SK-N-SH (cell line): ENCODE results near the gene TXNDC11. TPM values are rescaled to one million over a fixed set of nuclear protein-coding genes. Genes with fewer than 3 reads are reported as not detected.

ENCODE experiments used
- CTCF ChIA-PET: fragments of 300-600, 350-600 bp; formaldehyde crosslinking; extraction: SDS; loops from one replicate; lab custom pipeline; 2021; lab: Yijun Ruan, JAX
- POLR2A ChIA-PET: fragments of 350-600 bp; sonication (Branson Sonifier 250); formaldehyde crosslinking; extraction: SDS; loops from one replicate; lab custom pipeline; 2020; ENCODE audit warnings: antibody characterized with exemption, inconsistent platforms; lab: Yijun Ruan, JAX
- DNase-seq: peaks from one replicate; pipeline ENCODE4 v3.0.0; 2012
- H2AFZ ChIP-seq: fragments of 200-600 bp; sonication (generic); 2 replicates; pipeline ENCODE4 v1.8.1; 2016; ENCODE audit warnings: antibody characterized with exemption, mild to moderate bottlenecking, low read depth
- H3F3A ChIP-seq: fragments of 200-600 bp; sonication (generic); replicated peaks from 2 replicates; pipeline ENCODE3; 2016; ENCODE audit warnings: antibody characterized with exemption, mild to moderate bottlenecking; ENCODE audit not compliant: insufficient read depth
- H3K27ac ChIP-seq, 2 experiments: fragments of 200-500 bp in 1 of 2; fragments of 200-600 bp in 1 of 2; sonication (Bioruptor generic) in 1 of 2; sonication (generic), shearing (Covaris generic) in 1 of 2; 2 replicates each; pipeline versions ENCODE4 v1.5.1 to v1.6.1; 2014 to 2016; ENCODE audit warnings: low read depth in 2 of 2, inconsistent platforms in 1 of 2, low read length in 1 of 2, mild to moderate bottlenecking in 1 of 2, mixed read lengths in 1 of 2
- H3K27me3 ChIP-seq: fragments of 200-600 bp; sonication (generic), shearing (Covaris generic); 2 replicates; pipeline ENCODE4 v1.6.1; 2016; ENCODE audit warnings: mixed run types; ENCODE audit not compliant: insufficient read depth
- H3K36me3 ChIP-seq, 2 experiments: fragments of 200-500 bp in 1 of 2; fragments of 200-600 bp in 1 of 2; sonication (Bioruptor generic) in 1 of 2; sonication (generic) in 1 of 2; replicated peaks in 1 of 2; 2 replicates each; pipeline versions ENCODE3 to v1.5.1; 2014 to 2016; ENCODE audit warnings: low read length in 1 of 2, mild to moderate bottlenecking in 1 of 2; ENCODE audit not compliant: insufficient read depth in 2 of 2, control insufficient read depth in 1 of 2
- H3K4me1 ChIP-seq, 2 experiments: fragments of 200-500 bp in 1 of 2; fragments of 200-600 bp in 1 of 2; sonication (Bioruptor generic) in 1 of 2; sonication (generic), shearing (Covaris generic) in 1 of 2; 2 replicates each; pipeline versions ENCODE4 v1.5.1 to v1.6.1; 2014 to 2016; ENCODE audit warnings: low read depth in 1 of 2, low read length in 1 of 2, mixed run types in 1 of 2; ENCODE audit not compliant: insufficient read depth in 2 of 2, control insufficient read depth in 1 of 2
- H3K4me2 ChIP-seq: fragments of 200-600 bp; sonication (generic), shearing (Covaris generic); 2 replicates; pipeline ENCODE4 v1.6.1; 2017; ENCODE audit warnings: mixed run types
- H3K4me3 ChIP-seq, 2 experiments: fragments of 200-500 bp in 1 of 2; fragments of 200-600 bp in 1 of 2; sonication (Bioruptor generic) in 1 of 2; sonication (generic), shearing (Covaris generic) in 1 of 2; 2 replicates each; pipeline versions ENCODE4 v1.5.1 to v1.8.1; 2014 to 2016; ENCODE audit warnings: low read depth in 2 of 2, inconsistent platforms in 1 of 2, low read length in 1 of 2, mild to moderate bottlenecking in 1 of 2, mixed read lengths in 1 of 2, moderate library complexity in 1 of 2
- H3K79me2 ChIP-seq: fragments of 200-600 bp; sonication (generic); 2 replicates; pipeline ENCODE4 v1.8.1; 2017; ENCODE audit warnings: mild to moderate bottlenecking; ENCODE audit not compliant: insufficient read depth
- H3K9ac ChIP-seq: fragments of 200-600 bp; sonication (generic); 2 replicates; pipeline ENCODE4 v1.6.1; 2017; ENCODE audit warnings: mixed run types
- H3K9me2 ChIP-seq: fragments of 200-600 bp; sonication (generic); 2 replicates; pipeline ENCODE4 v1.6.1; 2017; ENCODE audit warnings: mixed run types
- H3K9me3 ChIP-seq: fragments of 200-600 bp; sonication (generic); 2 replicates; pipeline ENCODE4 v1.6.1; 2017; ENCODE audit warnings: mixed run types, mild to moderate bottlenecking, moderate library complexity
- H4K20me1 ChIP-seq: fragments of 200-600 bp; sonication (generic); 2 replicates; pipeline ENCODE4 v1.6.1; 2017; ENCODE audit warnings: mild to moderate bottlenecking, mixed run types; ENCODE audit not compliant: insufficient read depth
- FOSL2 ChIP-seq: IDR thresholded peaks from 2 replicates; pipeline ENCODE4 v1.4.0; 2012; ENCODE audit warnings: low read depth, mild to moderate bottlenecking, moderate library complexity, borderline replicate concordance
- MXI1 ChIP-seq: IDR thresholded peaks from 2 replicates; pipeline ENCODE4 v1.6.1; 2012; ENCODE audit warnings: mild to moderate bottlenecking, low read depth, low read length, improper control_type of control experiment
- RAD21 ChIP-seq: IDR thresholded peaks from 2 replicates; pipeline ENCODE4 v1.6.1; 2012; ENCODE audit warnings: mild to moderate bottlenecking, low read length
- RXRA ChIP-seq: IDR thresholded peaks from 2 replicates; pipeline ENCODE4 v1.4.0; 2012; ENCODE audit warnings: low read depth, mild to moderate bottlenecking, borderline replicate concordance
- whole genome bisulfite sequencing: methylation state at CpG from one replicate; pipeline ENCODE4 v1.1.6; 2017; ENCODE audit warnings: low lambda C conversion rate; 5-methylcytosine and 5-hydroxymethylcytosine counted together
- polyA plus RNA-seq, 3 experiments: library from polyadenylated mRNA; depleted of rRNA; stranded (reverse); fragments of >200 nt; gene quantifications; 2 replicates each; pipeline ENCODE4 v1.2.3, GENCODE V29; 2012
- TF ChIP-seq, protein P1 (sequence below): fragments of 200-600 bp; sonication (generic); IDR thresholded peaks from 2 replicates; pipeline ENCODE4 v1.6.1; 2017; ENCODE audit warnings: antibody characterized with exemption, mild to moderate bottlenecking, moderate library complexity
- TF ChIP-seq, protein P2 (sequence below): IDR thresholded peaks from 2 replicates; pipeline ENCODE4 v1.4.0; 2012; ENCODE audit warnings: low read depth, borderline replicate concordance
- TF ChIP-seq, protein P3 (sequence below): IDR thresholded peaks from 2 replicates; pipeline ENCODE4 v1.4.0; 2012; ENCODE audit warnings: low read depth, borderline replicate concordance

Gene TXNDC11
- polyA plus RNA-seq, 1 of the 3 experiments (the other 2 are of a cell fraction) = 37.0 TPM

DNA sequence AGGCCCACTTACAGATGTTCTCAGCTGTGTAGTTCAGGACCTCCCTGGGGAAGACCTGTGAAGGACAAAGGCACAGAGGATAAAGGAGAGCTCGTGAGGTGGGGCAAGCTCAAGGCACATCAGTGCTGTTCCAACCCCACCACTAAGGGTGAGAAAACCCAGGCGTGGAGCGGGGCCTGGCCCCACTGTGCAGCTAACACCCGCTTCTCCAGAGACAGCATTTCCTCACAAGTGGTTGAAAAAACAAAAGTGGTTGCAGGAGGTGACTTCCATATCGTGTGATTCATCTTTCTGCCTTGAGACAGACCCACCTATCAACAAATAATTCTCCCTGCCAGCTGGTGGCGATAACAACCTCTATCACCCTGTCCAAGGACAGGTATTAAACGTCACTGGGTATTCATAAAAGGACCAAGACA, 44.4 kb downstream of the TXNDC11 start:
- H3K4me2 ChIP-seq = no peak overlapping the region
- TF ChIP-seq, protein P1, sequence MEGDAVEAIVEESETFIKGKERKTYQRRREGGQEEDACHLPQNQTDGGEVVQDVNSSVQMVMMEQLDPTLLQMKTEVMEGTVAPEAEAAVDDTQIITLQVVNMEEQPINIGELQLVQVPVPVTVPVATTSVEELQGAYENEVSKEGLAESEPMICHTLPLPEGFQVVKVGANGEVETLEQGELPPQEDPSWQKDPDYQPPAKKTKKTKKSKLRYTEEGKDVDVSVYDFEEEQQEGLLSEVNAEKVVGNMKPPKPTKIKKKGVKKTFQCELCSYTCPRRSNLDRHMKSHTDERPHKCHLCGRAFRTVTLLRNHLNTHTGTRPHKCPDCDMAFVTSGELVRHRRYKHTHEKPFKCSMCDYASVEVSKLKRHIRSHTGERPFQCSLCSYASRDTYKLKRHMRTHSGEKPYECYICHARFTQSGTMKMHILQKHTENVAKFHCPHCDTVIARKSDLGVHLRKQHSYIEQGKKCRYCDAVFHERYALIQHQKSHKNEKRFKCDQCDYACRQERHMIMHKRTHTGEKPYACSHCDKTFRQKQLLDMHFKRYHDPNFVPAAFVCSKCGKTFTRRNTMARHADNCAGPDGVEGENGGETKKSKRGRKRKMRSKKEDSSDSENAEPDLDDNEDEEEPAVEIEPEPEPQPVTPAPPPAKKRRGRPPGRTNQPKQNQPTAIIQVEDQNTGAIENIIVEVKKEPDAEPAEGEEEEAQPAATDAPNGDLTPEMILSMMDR = peak; percentile 28; the same call in 1 of the 2 replicates
- 0 out of 2 replicates have a peak, but pooled peaks have one; percentile 10 for TF ChIP-seq RAD21
- TF ChIP-seq, protein P2, sequence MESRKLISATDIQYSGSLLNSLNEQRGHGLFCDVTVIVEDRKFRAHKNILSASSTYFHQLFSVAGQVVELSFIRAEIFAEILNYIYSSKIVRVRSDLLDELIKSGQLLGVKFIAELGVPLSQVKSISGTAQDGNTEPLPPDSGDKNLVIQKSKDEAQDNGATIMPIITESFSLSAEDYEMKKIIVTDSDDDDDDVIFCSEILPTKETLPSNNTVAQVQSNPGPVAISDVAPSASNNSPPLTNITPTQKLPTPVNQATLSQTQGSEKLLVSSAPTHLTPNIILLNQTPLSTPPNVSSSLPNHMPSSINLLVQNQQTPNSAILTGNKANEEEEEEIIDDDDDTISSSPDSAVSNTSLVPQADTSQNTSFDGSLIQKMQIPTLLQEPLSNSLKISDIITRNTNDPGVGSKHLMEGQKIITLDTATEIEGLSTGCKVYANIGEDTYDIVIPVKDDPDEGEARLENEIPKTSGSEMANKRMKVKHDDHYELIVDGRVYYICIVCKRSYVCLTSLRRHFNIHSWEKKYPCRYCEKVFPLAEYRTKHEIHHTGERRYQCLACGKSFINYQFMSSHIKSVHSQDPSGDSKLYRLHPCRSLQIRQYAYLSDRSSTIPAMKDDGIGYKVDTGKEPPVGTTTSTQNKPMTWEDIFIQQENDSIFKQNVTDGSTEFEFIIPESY = no peak
- CTCF ChIA-PET = interaction anchor here (0.6 to 2.1 kb wide), 4 partner anchors 16 to 302 kb away, joined by 3 to 12 read pairs (median 5); no protein-coding TSS in a partner anchor
- H2AFZ ChIP-seq = no peak overlapping the region
- H3K9ac ChIP-seq = no peak overlapping the region
- no peaks in the 10 kb centered on the region; a peak in 1 of 4 replicates for H3K4me1 ChIP-seq
- peaks cover 23 to 49% of the 10 kb centered on the region in 2 experiments for H3K36me3 ChIP-seq
- no peak overlapping the region for H3K4me3 ChIP-seq
- no peaks in the 10 kb centered on the region for H3K27me3 ChIP-seq
- POLR2A ChIA-PET = no interaction called here
- H3K27ac ChIP-seq = no peak overlapping the region
- no peaks in the 10 kb centered on the region for H3K9me3 ChIP-seq
- WGBS = 85% methylated on average over 7 of the region's 7 CpGs
- DNase-seq = no peak
- H4K20me1 ChIP-seq = no peaks in the 10 kb centered on the region
- H3K9me2 ChIP-seq = no peaks in the 10 kb centered on the region
- peaks cover 22% of the 10 kb centered on the region; the same call in 1 of the 2 replicates for H3K79me2 ChIP-seq
- H3F3A ChIP-seq = no peaks in the 10 kb centered on the region

DNA sequence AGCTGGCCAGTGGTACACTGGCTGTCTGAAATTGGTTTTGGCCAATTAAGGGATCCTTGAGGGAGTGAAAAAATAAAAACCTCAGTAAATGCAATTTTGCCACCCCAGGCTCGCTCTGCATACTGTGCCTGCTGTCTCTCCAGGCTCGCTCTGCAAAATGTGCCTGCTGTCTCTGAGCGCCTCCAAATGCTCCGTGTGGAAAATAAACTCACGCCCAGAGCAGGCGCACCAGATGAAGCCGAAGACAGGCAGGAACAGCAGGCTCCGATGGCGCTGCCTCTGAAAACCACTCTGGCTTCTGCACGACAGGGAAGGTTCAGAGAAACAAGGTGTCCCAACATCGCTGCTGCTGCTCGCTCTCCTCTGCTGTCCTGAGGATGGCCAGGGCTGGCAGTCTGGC, 45.3 kb downstream of the TXNDC11 start:
- Histone ChIP-seq H3K27ac (no peak overlapping the region), H4K20me1 (no peaks in the 10 kb centered on the region), H3K9ac (no peak overlapping the region), H3K9me3 (no peaks in the 10 kb centered on the region), H3K27me3 (no peaks in the 10 kb centered on the region), H2AFZ (no peak overlapping the region), H3K79me2 (peaks cover 21% of the 10 kb centered on the region; the same call in 1 of the 2 replicates), H3K4me3 (no peak overlapping the region), H3K4me2 (no peak overlapping the region), H3K36me3 (peaks cover 22 to 56% of the 10 kb centered on the region in 2 experiments), H3F3A (no peaks in the 10 kb centered on the region), H3K4me1 (no peaks in the 10 kb centered on the region; a peak in 1 of 4 replicates), H3K9me2 (no peaks in the 10 kb centered on the region)
- POLR2A ChIA-PET = no interaction called here
- WGBS = 97% methylated on average over 10 of the region's 12 CpGs
- DNase-seq = no peak
- TF ChIP-seq MXI1 = no peak
- TF ChIP-seq RXRA = no peak
- TF ChIP-seq FOSL2 = no peak
- TF ChIP-seq, protein P3, sequence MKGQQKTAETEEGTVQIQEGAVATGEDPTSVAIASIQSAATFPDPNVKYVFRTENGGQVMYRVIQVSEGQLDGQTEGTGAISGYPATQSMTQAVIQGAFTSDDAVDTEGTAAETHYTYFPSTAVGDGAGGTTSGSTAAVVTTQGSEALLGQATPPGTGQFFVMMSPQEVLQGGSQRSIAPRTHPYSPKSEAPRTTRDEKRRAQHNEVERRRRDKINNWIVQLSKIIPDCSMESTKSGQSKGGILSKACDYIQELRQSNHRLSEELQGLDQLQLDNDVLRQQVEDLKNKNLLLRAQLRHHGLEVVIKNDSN = no peak
- CTCF ChIA-PET = interaction anchor here (0.8 to 2.1 kb wide), 4 partner anchors 13 to 301 kb away, joined by 3 to 12 read pairs (median 5); no protein-coding TSS in a partner anchor
